ENCODE measurements around the gene OR2V1.
"Not testable (repeated sequence)": the region's sequence is repeated elsewhere in the genome, so short reads cannot be mapped to it uniquely, and the experiment has no call there.

OR2V1 gene

DNA sequence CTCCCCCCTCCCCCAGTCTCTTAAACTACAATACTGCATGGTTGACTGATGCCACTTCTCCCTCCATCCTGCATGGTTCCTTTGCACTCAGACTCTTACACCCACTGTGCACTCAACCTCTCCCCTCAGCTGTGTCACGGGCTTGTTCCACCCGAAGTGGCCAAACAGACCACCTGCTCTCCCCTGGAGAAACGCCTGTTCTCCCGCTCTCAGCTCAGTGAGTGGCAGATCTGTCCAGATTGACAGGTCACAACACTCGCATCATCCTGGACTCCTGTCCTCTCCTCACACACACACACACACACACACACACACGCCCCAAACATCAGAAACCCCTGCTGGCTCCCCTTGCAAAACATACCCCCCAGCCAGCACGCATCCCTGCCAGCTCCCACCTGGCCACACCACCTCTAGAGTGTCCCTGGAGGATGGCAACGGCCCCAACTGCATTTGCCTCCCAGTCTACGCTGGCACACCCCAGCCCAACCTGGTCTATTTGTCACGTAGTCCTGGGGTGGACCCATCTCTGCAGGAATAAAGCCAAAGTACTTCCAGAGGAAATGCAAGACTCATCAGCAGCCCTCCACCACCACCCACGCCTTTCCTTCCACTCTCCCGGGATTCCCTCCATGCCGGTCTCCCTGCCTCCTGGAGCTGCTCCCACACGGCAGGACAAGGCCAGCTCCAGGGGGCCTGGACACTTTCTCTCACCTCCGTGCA is 2.9 kb downstream of the OR2V1 start:
- DNase-seq: no peak

- DNase-seq: no peak
Observed at GRCh38 chr5:181127456-181127855, 3.5 kb downstream of the OR2V1 start.

GRCh38 chr5:181126841-181127240 is 4.1 kb downstream of the OR2V1 start:
- DNase-seq: no peak

DNA sequence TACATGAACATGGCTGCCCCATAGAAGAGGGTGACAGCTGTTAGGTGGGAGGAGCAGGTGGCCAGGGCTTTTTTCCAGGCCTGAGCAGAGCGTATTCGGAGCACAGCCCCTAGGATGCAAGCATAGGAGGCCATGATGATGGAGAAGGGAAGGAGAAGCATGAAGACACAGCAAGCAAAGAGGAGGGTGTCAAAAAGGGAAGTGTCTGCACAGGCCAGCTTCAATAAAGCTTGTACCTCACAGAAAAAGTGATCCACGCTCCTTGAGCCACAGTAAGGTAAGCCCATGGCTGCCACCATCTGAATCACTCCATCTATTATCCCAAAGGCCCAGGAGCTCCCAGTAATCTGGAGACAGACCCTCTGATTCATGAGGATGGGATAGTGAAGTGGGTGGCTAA is 6.4 kb downstream of the OR2V1 start:
- no peak for DNase-seq

GRCh38 chr5:181121675-181122561 is 9.1 kb downstream of the OR2V1 start:
- no peak for DNase-seq

- DNase-seq: no peak
Observed at GRCh38 chr5:181120761-181121160, 10.2 kb downstream of the OR2V1 start.

GRCh38 chr5:181120306-181120705 is 10.7 kb downstream of the OR2V1 start:
- DNase-seq: no peak

DNA sequence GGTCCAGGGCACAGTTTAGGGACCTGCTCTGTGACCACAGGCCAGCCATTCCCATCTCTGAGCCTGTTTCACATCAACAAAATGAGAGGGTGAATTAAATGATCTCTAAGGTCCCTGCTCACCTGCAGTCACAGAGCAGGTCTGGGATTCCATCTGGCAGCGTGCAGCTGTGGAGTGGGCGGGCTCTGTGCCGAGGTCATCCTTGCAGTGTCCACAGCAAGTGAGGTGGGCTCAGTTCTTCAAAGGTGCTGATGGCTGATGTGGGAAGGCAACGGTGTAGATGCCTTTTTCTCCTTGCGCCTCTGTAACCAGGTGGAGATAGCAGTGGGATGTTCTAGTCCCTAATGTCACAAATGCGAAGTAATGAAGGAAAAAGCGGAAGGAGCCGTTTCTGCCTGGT is 11.9 kb downstream of the OR2V1 start:
- no peak for DNase-seq

DNA sequence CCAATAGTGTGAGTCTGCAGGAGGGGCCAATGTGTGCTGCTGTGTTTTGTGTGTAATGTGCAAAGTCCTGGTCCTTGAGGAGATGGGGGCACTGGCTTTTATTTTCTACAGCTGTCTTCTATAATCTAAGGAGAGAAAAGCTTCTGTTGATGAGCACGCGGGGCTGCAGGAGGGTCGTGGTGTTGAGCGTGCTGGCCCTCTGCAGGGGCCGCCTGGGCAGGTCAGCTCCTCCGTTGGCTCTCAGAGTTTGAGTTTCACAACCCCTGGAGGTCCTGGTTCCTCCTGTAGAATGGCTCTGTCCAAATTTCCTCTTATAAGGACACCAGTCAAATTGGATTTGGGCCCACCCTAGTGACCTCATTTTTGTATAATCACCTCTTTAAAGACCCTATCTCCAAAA is 12.6 kb downstream of the OR2V1 start:
- no peak for DNase-seq

DNA sequence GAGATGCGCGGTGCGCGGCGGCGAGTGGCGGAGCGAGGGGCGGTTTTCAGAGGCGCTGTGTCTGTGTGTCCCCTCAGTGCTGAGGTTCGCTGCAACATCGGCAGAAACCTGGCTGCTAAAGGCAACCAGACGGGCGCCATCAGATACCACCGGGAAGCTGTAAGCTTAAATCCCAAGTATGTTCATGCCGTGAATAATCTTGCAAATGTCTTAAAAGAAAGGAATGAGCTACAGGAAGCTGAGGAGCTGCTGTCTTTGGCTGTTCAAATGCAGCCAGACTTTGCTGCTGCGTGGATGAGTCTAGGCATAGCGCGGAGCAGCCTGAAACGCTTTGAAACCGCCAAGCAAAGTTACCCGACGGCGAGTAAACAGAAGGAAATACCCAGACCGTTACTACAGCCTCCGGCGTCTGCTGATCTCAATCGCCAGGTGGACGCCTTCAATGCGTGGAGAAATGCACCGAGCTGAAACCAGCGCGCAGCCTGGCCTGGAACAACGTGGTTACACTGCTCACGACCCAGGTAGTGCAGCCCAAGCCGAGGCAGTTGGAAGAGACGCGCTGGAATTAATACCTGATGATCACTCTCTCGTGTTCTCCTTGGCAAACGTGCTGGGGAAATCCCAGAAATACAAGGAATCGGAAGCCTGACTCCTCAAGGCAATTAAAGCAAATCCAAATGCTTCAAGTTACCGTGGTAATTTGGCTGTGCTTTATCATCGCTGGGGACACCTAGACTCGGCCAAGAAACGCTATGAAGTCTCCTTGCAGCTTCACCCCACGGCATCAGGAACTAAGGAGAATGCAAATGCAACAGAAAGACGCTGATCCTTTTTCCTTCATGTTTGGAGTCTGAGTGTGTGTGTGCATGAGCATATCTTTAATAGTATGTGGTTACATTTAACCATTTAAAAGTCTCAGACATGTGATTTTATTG is 15.9 kb downstream of the OR2V1 start:
- DNase-seq: no peak

DNA sequence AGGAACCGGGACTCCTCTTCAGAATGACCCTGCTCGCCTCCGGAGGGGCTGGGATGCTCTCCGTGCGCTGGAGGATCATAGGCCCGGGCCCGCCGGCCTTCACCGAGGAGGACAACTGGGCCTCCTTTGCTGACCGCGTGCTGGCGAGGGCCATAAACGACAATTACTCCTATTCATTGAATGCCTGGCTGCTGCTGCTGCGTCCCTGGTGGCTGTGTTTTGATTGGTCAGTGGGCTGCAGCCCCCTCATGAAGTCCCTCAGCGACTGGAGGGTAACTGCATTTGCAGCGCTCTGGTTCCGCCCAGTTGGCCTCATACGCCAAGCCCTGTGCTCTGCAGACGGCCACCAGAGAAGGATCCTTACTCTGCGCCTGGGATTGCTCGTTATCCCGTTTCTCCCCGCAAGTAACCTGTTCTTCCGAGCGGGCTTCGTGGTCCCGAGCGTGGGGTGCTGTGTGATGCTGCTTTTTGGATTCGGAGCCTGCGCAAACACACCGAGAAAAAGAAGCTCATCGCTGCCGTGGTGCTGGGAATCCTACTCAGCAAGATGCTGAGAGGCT is 16.6 kb downstream of the OR2V1 start:
- no peak for DNase-seq

DNA sequence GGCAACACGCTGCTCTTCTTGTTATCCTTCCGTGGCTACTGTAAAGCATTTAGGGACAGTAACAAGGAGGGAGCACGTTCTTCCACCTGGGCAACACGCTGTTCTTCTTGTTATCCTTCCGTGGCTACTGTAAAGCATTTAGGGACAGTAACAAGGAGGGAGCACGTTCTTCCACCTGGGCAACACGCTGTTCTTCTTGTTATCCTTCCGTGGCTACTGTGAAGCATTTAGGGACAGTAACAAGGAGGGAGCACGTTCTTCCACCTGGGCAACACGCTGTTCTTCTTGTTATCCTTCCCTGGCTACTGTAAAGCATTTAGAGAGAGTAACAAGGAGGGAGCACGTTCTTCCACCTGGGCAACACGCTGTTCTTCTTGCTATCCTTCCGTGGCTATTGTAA is 17.4 kb downstream of the OR2V1 start:
- DNase-seq: not testable (repeated sequence)

- DNase-seq: no peak
Observed at GRCh38 chr5:181112476-181112875, 18.5 kb downstream of the OR2V1 start.

DNA sequence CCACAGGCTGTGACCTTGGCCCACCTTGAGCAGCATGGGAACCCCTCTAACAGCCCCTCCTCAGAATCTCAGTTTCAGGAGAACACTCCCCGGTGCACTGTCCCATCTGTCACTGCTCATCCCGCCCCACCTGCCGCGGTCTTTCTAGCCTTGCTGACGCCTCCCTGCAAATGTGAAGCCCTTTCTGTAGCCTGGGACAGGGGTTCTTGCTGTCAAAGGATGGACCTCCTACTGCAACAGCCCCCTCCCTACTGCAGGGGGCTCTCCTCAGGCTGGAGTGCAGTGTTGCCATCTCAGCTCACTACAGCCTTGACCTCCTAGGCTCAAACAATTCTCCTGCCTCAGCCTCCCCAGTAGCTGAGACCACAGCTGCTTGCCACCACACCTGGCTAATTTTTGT is 20.0 kb downstream of the OR2V1 start:
- no peak for DNase-seq

DNA sequence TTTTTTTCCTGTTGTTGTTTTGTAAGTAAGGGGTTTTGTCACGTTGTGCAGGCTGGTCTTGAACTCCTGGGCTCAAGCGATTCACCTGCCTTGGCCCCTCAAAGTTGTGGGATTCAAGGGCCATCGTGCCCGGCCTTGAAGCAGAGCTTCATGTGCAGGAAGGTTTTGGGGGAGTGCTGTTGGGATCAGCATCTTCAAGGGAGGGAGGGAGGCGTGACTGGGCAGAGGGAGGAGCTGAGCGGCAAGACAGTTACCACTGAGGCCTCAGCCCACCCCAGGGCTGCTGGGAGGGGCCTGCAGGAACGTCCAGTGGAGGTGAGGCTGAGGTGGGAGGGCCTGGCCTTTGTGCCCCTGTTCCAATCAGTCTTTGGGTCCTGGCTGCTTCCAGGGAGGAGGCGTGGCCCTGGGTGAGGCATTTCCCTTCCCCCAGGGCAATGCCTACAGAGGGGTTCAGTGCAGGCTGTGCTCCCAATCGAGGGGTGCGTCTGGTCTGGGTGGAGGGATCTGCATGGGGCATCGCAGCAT is 21.4 kb downstream of the OR2V1 start:
- no peak for DNase-seq

DNA sequence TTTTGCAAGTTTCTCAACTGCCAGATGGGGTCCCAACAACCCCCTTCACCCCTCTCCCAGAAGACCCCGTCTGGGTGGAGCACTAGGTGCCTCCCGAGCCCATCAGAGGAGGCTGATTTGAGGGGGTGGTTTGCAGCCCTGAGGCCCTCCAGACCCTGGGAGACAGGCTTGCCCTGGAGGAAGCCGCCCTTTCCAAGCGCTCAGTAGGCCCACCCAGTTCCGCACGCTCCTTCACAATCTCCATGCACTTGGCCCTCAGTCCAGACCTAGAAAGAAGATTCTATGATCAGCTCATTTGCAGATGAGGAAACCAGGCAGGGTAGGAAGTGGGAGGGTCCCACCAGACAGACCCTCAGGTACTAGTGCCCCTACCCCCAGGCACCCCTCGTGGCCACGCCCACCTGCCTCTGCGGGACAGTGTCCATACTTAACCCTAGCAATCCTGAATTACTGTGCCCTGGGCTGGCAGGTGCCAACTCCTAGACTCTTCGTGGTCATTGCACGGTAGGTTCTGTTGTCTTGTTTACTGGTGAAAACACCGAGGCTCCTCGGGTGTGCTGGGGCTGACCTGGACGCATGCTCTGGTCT is 22.3 kb downstream of the OR2V1 start:
- DNase-seq: no peak

DNA sequence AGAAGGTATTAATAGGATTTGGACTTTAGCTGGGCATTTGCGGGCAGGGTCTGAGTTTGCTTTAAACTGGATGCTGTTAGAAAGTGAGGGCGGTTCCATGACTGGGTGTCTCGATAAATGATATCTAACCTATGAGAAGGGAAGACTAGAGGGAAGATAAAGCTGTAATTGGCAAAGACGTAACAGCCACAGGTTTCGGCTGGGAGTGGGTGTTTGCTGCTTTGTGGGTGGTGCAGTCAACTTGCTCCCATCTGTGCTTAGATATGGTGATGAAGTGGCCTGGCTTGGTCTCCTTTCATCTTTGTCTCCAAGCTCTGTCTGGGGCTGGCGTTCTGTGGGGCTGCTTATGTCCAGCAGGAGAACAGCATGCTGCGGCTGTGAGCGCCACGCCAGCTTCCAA is 23.3 kb downstream of the OR2V1 start:
- no peak for DNase-seq

GRCh38 chr5:181105391-181106025 is 25.5 kb downstream of the OR2V1 start:
- no peak for DNase-seq

- DNase-seq: not testable (repeated sequence)
Observed at GRCh38 chr5:181104606-181105390, 26.2 kb downstream of the OR2V1 start.

GRCh38 chr5:181104259-181104568 is 26.8 kb downstream of the OR2V1 start:
- not testable (repeated sequence) for DNase-seq
